AG09309 (cell line): Measurements from ENCODE around the gene TMEM144.

Experiments used
- DNase-seq: peaks from one replicate; pipeline ENCODE4 v3.0.0-alpha.2; 2010; ENCODE audit warnings: low read depth
- H3K4me3 ChIP-seq: 2 replicates; pipeline ENCODE4 v1.5.1; 2011; ENCODE audit warnings: mild to moderate bottlenecking, low read depth, low read length, moderate library complexity; ENCODE audit not compliant: control insufficient read depth
- TF ChIP-seq, protein P1 (sequence below): IDR thresholded peaks from 2 replicates; pipeline ENCODE4 v1.5.1; 2011; ENCODE audit warnings: mild to moderate bottlenecking, low read depth, low read length, inconsistent platforms; ENCODE audit not compliant: insufficient read depth, control insufficient read depth; ENCODE audit errors: missing control alignments

Gene TMEM144

GRCh38 chr4:158234671-158235070 is 24.4 kb downstream of the TMEM144 start:
- DNase-seq, result no peak
- no peak overlapping the region for H3K4me3 ChIP-seq
- TF ChIP-seq, protein P1, sequence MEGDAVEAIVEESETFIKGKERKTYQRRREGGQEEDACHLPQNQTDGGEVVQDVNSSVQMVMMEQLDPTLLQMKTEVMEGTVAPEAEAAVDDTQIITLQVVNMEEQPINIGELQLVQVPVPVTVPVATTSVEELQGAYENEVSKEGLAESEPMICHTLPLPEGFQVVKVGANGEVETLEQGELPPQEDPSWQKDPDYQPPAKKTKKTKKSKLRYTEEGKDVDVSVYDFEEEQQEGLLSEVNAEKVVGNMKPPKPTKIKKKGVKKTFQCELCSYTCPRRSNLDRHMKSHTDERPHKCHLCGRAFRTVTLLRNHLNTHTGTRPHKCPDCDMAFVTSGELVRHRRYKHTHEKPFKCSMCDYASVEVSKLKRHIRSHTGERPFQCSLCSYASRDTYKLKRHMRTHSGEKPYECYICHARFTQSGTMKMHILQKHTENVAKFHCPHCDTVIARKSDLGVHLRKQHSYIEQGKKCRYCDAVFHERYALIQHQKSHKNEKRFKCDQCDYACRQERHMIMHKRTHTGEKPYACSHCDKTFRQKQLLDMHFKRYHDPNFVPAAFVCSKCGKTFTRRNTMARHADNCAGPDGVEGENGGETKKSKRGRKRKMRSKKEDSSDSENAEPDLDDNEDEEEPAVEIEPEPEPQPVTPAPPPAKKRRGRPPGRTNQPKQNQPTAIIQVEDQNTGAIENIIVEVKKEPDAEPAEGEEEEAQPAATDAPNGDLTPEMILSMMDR, result no peak

DNA sequence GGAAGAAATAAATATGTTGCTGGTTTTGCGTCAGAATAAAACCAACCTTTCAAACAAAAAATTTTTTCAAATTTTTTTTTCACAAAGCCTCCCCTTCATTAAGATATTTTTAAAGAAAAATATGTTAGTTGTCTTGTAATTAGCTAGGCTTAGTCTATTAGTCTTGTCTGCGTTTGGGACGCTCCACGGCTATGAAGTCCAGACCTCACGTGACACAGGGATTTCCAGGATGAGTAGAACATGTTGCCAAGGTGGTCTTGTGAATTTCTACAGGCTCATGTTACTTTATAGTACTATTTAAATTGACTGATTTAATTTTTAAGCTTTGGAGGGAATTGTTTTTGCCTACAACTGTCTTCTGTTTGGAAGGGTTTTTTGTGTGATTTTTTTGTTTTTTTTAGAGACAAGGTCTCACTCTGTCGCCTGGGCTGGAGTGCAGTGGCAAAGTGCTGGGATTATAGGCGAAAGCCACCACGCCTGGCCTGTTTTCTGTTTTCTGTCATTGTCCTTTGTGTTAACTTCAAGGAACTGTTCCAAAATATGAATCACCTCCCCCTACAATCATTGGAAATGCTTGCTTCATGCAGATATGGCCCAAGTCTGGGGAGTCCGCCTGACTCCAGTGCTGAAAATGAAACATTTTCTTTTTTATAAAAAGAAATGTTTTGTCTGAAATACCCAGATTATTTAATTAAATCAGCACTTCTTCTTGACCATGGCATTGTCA is 26.2 kb downstream of the TMEM144 start:
- no peak for DNase-seq
- H3K4me3 ChIP-seq, result no peak overlapping the region
- TF ChIP-seq, protein P1, result no peak

DNA sequence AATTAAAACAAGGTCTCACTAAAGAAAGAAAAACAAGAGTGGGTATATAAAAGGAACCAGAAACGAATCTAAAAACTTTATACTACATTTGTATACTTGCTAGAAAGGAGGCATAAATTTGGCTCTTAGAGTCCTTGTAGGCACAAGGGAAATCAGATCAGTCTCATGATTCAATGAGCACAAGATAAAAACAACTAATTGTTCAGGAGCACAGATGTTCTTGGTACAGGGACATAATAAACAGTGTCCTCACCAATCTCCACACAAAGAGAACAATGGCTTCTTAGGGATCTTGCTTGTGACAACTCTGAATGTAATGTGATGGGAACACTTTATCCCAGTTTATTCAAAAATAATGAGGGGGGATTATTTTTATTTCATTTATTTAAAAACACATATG is 28.3 kb downstream of the TMEM144 start:
- TF ChIP-seq, protein P1, result no peak
- H3K4me3 ChIP-seq, result no peak overlapping the region
- no peak for DNase-seq

GRCh38 chr4:158239196-158239595 is 28.9 kb downstream of the TMEM144 start:
- TF ChIP-seq, protein P1, result no peak
- no peak overlapping the region for H3K4me3 ChIP-seq
- DNase-seq, result no peak

GRCh38 chr4:158243071-158243470 is 32.8 kb downstream of the TMEM144 start:
- no peak overlapping the region for H3K4me3 ChIP-seq
- no peak for DNase-seq
- TF ChIP-seq, protein P1, result no peak

- TF ChIP-seq, protein P1, result no peak
- no peak overlapping the region for H3K4me3 ChIP-seq
- no peak for DNase-seq
Observed at GRCh38 chr4:158250321-158250720, 40.0 kb downstream of the TMEM144 start.
